NCI-H524 (cell line): ENCODE results near the gene DLL1.

ENCODE experiments used
- DNase-seq, 2 experiments: peaks; one replicate each; lab custom pipeline; 2025; lab: John Stamatoyannopoulos, UW

The DLL1 gene

GRCh38 chr6:170281331-170282292 is 9.3 kb downstream of the DLL1 start:
- no peak for DNase-seq

GRCh38 chr6:170280689-170281045 is 10.2 kb downstream of the DLL1 start:
- DNase-seq, result no peak

- DNase-seq, result peak; percentile 89 to 92
Measured at GRCh38 chr6:170279977-170280688, 10.7 kb downstream of the DLL1 start.

GRCh38 chr6:170279426-170279825 is 11.5 kb downstream of the DLL1 start:
- no peak for DNase-seq

- DNase-seq, result no peak
Measured at GRCh38 chr6:170278743-170279094, 12.2 kb downstream of the DLL1 start.

- no peak for DNase-seq
Measured at GRCh38 chr6:170277893-170278742, 12.8 kb downstream of the DLL1 start.

GRCh38 chr6:170276369-170277057 is 14.4 kb downstream of the DLL1 start:
- no peak for DNase-seq

GRCh38 chr6:170274713-170275560 is 15.9 kb downstream of the DLL1 start:
- DNase-seq, result no peak

GRCh38 chr6:170273681-170274080 is 17.2 kb downstream of the DLL1 start:
- no peak for DNase-seq

- no peak for DNase-seq
Measured at GRCh38 chr6:170273191-170273590, 17.7 kb downstream of the DLL1 start.

GRCh38 chr6:170272341-170273065 is 18.4 kb downstream of the DLL1 start:
- DNase-seq, result no peak

- DNase-seq, result no peak
Measured at GRCh38 chr6:170271771-170272314, 19.0 kb downstream of the DLL1 start.

- DNase-seq, result no peak
Measured at GRCh38 chr6:170270984-170271593, 19.8 kb downstream of the DLL1 start.

- peak; percentile 28 to 60 for DNase-seq
Measured at GRCh38 chr6:170269846-170270541, 20.9 kb downstream of the DLL1 start.

- DNase-seq, result peak in 1 of 2 experiments; percentile 20
Measured at GRCh38 chr6:170269151-170269845, 21.6 kb downstream of the DLL1 start.

GRCh38 chr6:170268216-170269129 is 22.4 kb downstream of the DLL1 start:
- DNase-seq, result no peak

GRCh38 chr6:170267688-170268087 is 23.2 kb downstream of the DLL1 start:
- no peak for DNase-seq
